ENCODE results near the gene DEXI. TPM values are rescaled to one million over a fixed set of nuclear protein-coding genes. Genes with fewer than 3 reads are reported as not detected.

Gene DEXI
- total RNA-seq, 2 donors from 2014 or later, result 29.8 to 51.1 TPM

DNA sequence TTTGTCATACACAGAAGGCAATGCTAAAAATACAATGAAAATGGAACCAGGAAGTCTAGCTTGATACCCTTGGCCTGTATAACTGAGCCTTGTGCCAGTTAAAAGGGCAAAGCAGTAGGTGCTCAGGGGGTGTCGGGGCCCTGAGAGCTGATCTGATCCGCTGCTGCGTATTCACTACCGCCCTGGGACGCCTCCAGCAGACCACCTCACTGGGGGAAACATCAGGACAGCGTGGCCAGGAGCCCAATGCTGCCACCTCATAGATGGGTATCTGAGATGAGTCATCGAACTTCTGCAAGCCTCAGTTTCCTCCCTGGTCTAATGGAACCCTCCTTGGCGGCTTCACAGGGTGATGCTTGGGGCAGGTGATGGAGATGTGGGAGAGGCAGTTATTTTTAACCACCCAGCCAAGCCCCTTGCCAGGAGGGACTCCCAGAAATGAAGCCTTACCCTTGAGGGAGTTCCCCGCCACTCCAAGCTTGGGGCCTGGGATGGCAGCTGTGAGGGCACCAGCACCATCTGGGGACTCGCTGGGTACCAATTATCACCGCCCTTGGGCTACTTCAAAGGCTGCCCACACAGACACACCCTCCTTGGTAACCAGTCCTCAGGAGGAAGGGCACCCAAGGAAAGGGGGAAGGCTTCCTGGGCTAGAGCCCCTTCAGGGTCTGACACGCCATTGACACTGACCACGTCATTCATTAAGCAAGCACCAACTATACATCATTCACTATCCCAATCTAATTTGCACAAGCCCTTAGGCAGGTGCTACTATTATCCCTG, 7.8 kb downstream of the DEXI start:
- WGBS, 2 donors, result 95 to 97% methylated on average over 10 to 13 of the region's 13 CpGs
- H3K36me3 ChIP-seq (replicated peaks in 1 of 2; ENCODE audit: insufficient read depth in 1 of 2, low read depth in 2 of 2), result no peaks in the 10 kb centered on the region
- ATAC-seq, result no peak
- intact Hi-C loops (cut with DNase I), result no loop called here
- no peak for TF ChIP-seq POLR2A (IDR thresholded peaks at IDR 0.05)
- TF ChIP-seq, protein P1, sequence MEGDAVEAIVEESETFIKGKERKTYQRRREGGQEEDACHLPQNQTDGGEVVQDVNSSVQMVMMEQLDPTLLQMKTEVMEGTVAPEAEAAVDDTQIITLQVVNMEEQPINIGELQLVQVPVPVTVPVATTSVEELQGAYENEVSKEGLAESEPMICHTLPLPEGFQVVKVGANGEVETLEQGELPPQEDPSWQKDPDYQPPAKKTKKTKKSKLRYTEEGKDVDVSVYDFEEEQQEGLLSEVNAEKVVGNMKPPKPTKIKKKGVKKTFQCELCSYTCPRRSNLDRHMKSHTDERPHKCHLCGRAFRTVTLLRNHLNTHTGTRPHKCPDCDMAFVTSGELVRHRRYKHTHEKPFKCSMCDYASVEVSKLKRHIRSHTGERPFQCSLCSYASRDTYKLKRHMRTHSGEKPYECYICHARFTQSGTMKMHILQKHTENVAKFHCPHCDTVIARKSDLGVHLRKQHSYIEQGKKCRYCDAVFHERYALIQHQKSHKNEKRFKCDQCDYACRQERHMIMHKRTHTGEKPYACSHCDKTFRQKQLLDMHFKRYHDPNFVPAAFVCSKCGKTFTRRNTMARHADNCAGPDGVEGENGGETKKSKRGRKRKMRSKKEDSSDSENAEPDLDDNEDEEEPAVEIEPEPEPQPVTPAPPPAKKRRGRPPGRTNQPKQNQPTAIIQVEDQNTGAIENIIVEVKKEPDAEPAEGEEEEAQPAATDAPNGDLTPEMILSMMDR (IDR thresholded peaks at IDR 0.05), result no peak
- DNase-seq, result no peak
- peaks cover 60% of the 10 kb centered on the region for H3K4me1 ChIP-seq
- H3K4me3 ChIP-seq, result no peak overlapping the region
- no peaks in the 10 kb centered on the region for H3K9me3 ChIP-seq
- H3K27ac ChIP-seq, result no peak overlapping the region
- no peaks in the 10 kb centered on the region for H3K27me3 ChIP-seq

DNA sequence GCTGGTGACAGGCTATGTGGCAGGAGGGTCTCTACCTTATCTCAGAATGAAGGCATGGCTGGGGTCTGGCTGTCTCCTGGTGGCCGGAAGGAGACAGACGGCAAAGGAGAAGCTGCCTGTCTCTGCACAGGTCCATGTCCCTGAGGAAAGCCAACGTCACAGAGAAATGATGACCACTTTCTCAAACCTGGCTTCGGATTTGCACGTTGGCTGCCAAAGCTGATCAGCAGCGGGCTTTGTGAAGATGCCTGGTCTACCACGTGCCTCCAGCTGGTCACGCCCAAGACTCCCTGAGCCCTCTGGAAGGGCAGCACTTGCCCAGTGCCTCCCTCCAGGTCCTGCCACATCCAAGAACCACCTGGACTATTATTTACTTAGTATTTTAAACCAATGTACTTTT, 8.4 kb downstream of the DEXI start:
- ATAC-seq, result no peak
- peaks cover 0 to 3% of the 10 kb centered on the region in 2 donors for H3K36me3 ChIP-seq (replicated peaks in 1 of 2; ENCODE audit: insufficient read depth in 1 of 2, low read depth in 2 of 2)
- peaks cover 55% of the 10 kb centered on the region for H3K4me1 ChIP-seq
- no peak for TF ChIP-seq POLR2A (IDR thresholded peaks at IDR 0.05)
- TF ChIP-seq, protein P1 (IDR thresholded peaks at IDR 0.05), result no peak
- H3K9me3 ChIP-seq, result no peaks in the 10 kb centered on the region
- no peaks in the 10 kb centered on the region for H3K27me3 ChIP-seq
- H3K4me3 ChIP-seq, result no peak overlapping the region
- intact Hi-C loops (cut with DNase I), result no loop called here
- no peak overlapping the region for H3K27ac ChIP-seq
- 82 to 90% methylated on average over 8 of the region's 8 CpGs for WGBS, 2 donors
- no peak for DNase-seq

DNA sequence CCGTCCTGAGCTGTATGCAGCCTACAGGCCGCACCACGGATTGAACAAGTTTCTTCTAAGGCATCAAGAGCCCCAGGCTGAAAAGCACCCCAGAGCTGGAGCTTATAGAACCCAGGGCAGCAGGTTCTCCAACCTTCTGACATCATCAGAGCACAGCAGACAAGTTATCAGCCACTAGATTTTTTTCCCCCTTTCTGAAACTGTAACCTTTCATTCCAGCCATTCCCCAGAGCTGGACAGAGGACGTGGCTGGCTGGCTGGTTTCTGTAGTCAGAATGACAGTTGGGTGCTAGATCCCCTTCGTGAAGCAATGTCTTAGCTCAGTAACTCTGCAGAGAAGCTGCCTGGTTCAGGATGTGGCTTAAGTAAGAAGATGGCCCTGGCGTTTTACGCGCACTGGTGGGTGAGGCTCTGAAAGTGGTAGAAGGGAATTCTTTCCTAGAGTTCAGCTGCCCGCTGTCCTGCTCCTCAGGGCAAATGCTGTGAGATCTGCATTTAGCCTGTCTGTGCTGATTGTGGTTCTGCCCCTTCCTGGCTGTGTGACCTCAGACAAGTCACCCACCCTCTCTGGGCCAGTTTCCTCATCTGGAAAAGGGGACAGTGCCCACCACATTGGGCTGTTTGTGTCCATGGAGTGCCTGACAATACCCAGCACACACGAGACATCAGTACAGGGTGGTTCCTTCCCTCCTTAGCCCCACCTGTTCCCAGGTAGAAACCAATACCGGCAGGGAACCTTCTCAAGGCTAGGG, 9.1 kb downstream of the DEXI start:
- no peak for ATAC-seq
- Histone ChIP-seq H3K4me3 (no peak overlapping the region), H3K4me1 (peaks cover 48% of the 10 kb centered on the region), H3K9me3 (no peaks in the 10 kb centered on the region), H3K27ac (no peak overlapping the region), H3K36me3 (replicated peaks in 1 of 2; ENCODE audit: insufficient read depth in 1 of 2, low read depth in 2 of 2) (peaks cover 0 to 4% of the 10 kb centered on the region in 2 donors), H3K27me3 (no peaks in the 10 kb centered on the region)
- no peak for DNase-seq
- TF ChIP-seq, protein P1 (IDR thresholded peaks at IDR 0.05), result no peak
- TF ChIP-seq POLR2A (IDR thresholded peaks at IDR 0.05), result no peak
- intact Hi-C loops (cut with DNase I), result no loop called here
- 79 to 81% methylated on average over 3 to 11 of the region's 11 CpGs for WGBS, 2 donors

DNA sequence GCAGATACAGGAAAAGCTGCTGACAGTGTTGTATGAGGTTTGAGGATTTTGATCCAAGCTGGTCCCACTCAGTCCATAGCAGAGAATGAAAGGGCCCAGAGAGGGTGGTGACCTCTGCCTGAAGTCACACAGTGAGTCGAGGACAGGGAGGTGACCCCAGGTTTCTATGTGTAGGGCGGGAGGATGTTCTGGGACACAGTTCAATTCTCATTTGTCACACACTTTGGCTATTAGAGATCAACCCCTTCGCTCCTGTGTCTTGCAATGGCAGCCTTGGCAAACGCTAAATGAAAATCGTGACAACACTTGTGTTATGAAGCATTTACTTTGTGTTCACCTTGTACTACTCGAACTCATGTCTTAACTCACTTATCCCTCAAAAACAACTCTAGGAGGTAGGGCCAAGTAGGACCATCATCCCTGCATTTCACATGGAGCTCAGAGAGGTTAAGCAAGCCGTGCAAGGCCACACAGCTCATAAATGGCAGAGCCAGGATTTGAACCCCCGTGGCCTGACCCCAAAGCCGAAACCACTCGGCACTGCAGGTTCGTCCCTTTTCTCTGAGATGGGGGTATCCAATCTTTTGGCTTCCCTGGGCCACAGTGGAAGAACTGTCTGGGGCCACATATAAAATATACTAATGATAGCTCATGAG, 10.2 kb downstream of the DEXI start:
- Histone ChIP-seq H3K27ac (no peak overlapping the region), H3K9me3 (no peaks in the 10 kb centered on the region), H3K4me1 (peaks cover 37% of the 10 kb centered on the region), H3K4me3 (no peak overlapping the region), H3K27me3 (no peaks in the 10 kb centered on the region), H3K36me3 (replicated peaks in 1 of 2; ENCODE audit: insufficient read depth in 1 of 2, low read depth in 2 of 2) (peaks cover 0 to 4% of the 10 kb centered on the region in 2 donors)
- TF ChIP-seq POLR2A (IDR thresholded peaks at IDR 0.05), result no peak
- TF ChIP-seq, protein P1 (IDR thresholded peaks at IDR 0.05), result no peak
- WGBS, 2 donors, result 95 to 96% methylated on average over 11 of the region's 11 CpGs
- intact Hi-C loops (cut with DNase I), result no loop called here
- DNase-seq (no peak), ATAC-seq (no peak)

Measured in body of pancreas (tissue), 4 donors.